Regular cardiac myocyte (primary cell): ENCODE measurements around the gene KCTD19. TPM values are rescaled to one million over a fixed set of nuclear protein-coding genes. Genes with fewer than 3 reads are reported as not detected.

Experiments used
- total RNA-seq: library from RNA; depleted of rRNA; stranded (reverse); fragments of >200 nt; gene quantifications from 2 replicates; pipeline ENCODE4 v1.2.3, GENCODE V29; 2014

KCTD19 gene
- total RNA-seq: under 0.01 TPM in 1 of 2 replicates, not detected in the other

GRCh38 chr16:67326472-67327309, at the start of gene KCTD19, which contains the start of gene LRRC36:
Gene KCTD19, minus strand, starts transcription at chr16:67326741. Its CDS starts 34 bp downstream, at chr16:67326707.
Gene LRRC36, plus strand, starts transcription at chr16:67326815. Its CDS starts 48 bp downstream, at chr16:67326863.

GRCh38 chr16:67279296-67280089, 47.0 kb downstream of the KCTD19 start, which contains the start of gene PLEKHG4:
Gene PLEKHG4, plus strand, starts transcription at chr16:67279532. Its CDS starts 513 bp downstream, at chr16:67280045.

GRCh38 chr16:67248401-67249177, 78.0 kb downstream of the KCTD19 start, which contains the start of gene SLC9A5:
Gene SLC9A5, plus strand, starts transcription at chr16:67248979. Its CDS starts 36 bp downstream, at chr16:67249015.

GRCh38 chr16:67247192-67248072, 79.1 kb downstream of the KCTD19 start, which contains the start of gene FHOD1:
Gene FHOD1, minus strand, starts transcription at chr16:67247481. Its CDS starts 71 bp downstream, at chr16:67247410.

Other genes with a start within 250 kb of the KCTD19 start
- gene PHAF1, start 216.8 kb downstream of the KCTD19 start, total RNA-seq: 8.2 and 11.1 TPM in 2 replicates
- gene B3GNT9, start 175.7 kb downstream of the KCTD19 start, total RNA-seq: 27.4 and 42.3 TPM in 2 replicates
- 15.7 and 22.8 TPM in 2 replicates for gene TRADD, start 166.8 kb downstream of the KCTD19 start, total RNA-seq
- 5.9 and 12.4 TPM in 2 replicates for gene FBXL8, start 166.8 kb downstream of the KCTD19 start, total RNA-seq
- 0.58 and 12.1 TPM in 2 replicates for gene HSF4, start 162.0 kb downstream of the KCTD19 start, total RNA-seq
- 11.1 and 20.6 TPM in 2 replicates for gene NOL3, start 156.2 kb downstream of the KCTD19 start, total RNA-seq
- gene MATCAP1, start 142.8 kb downstream of the KCTD19 start, total RNA-seq: 10.7 and 17.3 TPM in 2 replicates
- gene EXOC3L1, start 136.6 kb downstream of the KCTD19 start, total RNA-seq: under 0.01 and 0.56 TPM in 2 replicates
- gene E2F4, start 134.6 kb downstream of the KCTD19 start, total RNA-seq: 37.8 and 66.9 TPM in 2 replicates
- 0.28 and 0.38 TPM in 2 replicates for gene ELMO3, start 127.6 kb downstream of the KCTD19 start, total RNA-seq
- gene TMEM208, start 99.6 kb downstream of the KCTD19 start, total RNA-seq: 40.6 and 70.5 TPM in 2 replicates
- gene FHOD1, start 79.3 kb downstream of the KCTD19 start, total RNA-seq: 11.8 and 26.1 TPM in 2 replicates
- gene SLC9A5, start 77.8 kb downstream of the KCTD19 start, total RNA-seq: 1.2 and 2.3 TPM in 2 replicates
- 5.6 and 10.2 TPM in 2 replicates for gene PLEKHG4, start 47.2 kb downstream of the KCTD19 start, total RNA-seq
- gene LRRC36, start 74 bp upstream of the KCTD19 start, total RNA-seq: 0.28 TPM in 1 of 2 replicates, not detected in the other
- gene TPPP3, start 66.8 kb upstream of the KCTD19 start, total RNA-seq: 0.28 and 0.77 TPM in 2 replicates
- gene ZDHHC1, start 89.7 kb upstream of the KCTD19 start, total RNA-seq: 1.7 and 5.4 TPM in 2 replicates
- gene HSD11B2, start 104.4 kb upstream of the KCTD19 start, total RNA-seq: not detected in 2 replicates
- gene ATP6V0D1, start 154.4 kb upstream of the KCTD19 start, total RNA-seq: 115 and 124 TPM in 2 replicates
- not detected in 2 replicates for gene AGRP, start 156.8 kb upstream of the KCTD19 start, total RNA-seq
- gene RIPOR1, start 202.1 kb upstream of the KCTD19 start, total RNA-seq: 21.5 and 28.8 TPM in 2 replicates
- 16.3 and 33.7 TPM in 2 replicates for gene CTCF, start 235.8 kb upstream of the KCTD19 start, total RNA-seq